Tongue (tissue), 2 donors: ENCODE results near the gene SOX30. TPM values are rescaled to one million over a fixed set of nuclear protein-coding genes. Genes with fewer than 3 reads are reported as not detected.

ENCODE experiments used
- DNase-seq: peaks from one replicate; pipeline ENCODE4 v3.0.0-alpha.2; 2015
- total RNA-seq: library from RNA; depleted of rRNA; stranded (reverse); fragments of >200 nt; gene quantifications from one replicate; pipeline ENCODE4 v1.2.3, GENCODE V29; 2014

SOX30 gene
- total RNA-seq, 1 donor from 2014 or later, result 0.10 TPM

GRCh38 chr5:157659868-157660660 lies 7.8 kb upstream of the SOX30 start:
- DNase-seq, result no peak

GRCh38 chr5:157658893-157659292 lies 6.7 kb upstream of the SOX30 start:
- no peak for DNase-seq

GRCh38 chr5:157657516-157657915 lies 5.3 kb upstream of the SOX30 start:
- no peak for DNase-seq

- peak; percentile 80 for DNase-seq
Observed at GRCh38 chr5:157651623-157652376, 438 bp downstream of the SOX30 start.

GRCh38 chr5:157650991-157651611 lies 1.1 kb downstream of the SOX30 start:
- DNase-seq, result no peak

GRCh38 chr5:157649101-157649500 lies 3.1 kb downstream of the SOX30 start:
- no peak for DNase-seq

GRCh38 chr5:157648275-157648990 lies 3.8 kb downstream of the SOX30 start:
- DNase-seq, result no peak

GRCh38 chr5:157640406-157641066 lies 11.7 kb downstream of the SOX30 start:
- no peak for DNase-seq

GRCh38 chr5:157630341-157630740 lies 21.9 kb downstream of the SOX30 start:
- DNase-seq, result no peak

- no peak for DNase-seq
Observed at GRCh38 chr5:157626831-157627230, 25.4 kb downstream of the SOX30 start.

GRCh38 chr5:157624144-157624543 lies 28.1 kb downstream of the SOX30 start:
- no peak for DNase-seq

GRCh38 chr5:157620776-157621175 lies 31.5 kb downstream of the SOX30 start:
- DNase-seq, result peak; percentile 47

- peak; percentile 63 for DNase-seq
Observed at GRCh38 chr5:157618191-157618765, 34.0 kb downstream of the SOX30 start.

GRCh38 chr5:157616785-157617184 lies 35.5 kb downstream of the SOX30 start:
- DNase-seq, result no peak

- no peak for DNase-seq
Observed at GRCh38 chr5:157613385-157614245, 38.6 kb downstream of the SOX30 start.

- DNase-seq, result no peak
Observed at GRCh38 chr5:157612581-157612980, 39.7 kb downstream of the SOX30 start.

- peak; percentile 95 for DNase-seq
Observed at GRCh38 chr5:157611571-157612476, 40.4 kb downstream of the SOX30 start.

GRCh38 chr5:157610990-157611389 lies 41.2 kb downstream of the SOX30 start:
- no peak for DNase-seq

GRCh38 chr5:157608972-157609565 lies 43.2 kb downstream of the SOX30 start:
- no peak for DNase-seq
